GM23338 (cell line): ENCODE results near the gene KRTAP5-4. TPM values are rescaled to one million over a fixed set of nuclear protein-coding genes. Genes with fewer than 3 reads are reported as not detected.

Experiments
- ATAC-seq: fragments of 200-7000 bp; cut with Tn5 transposase; 3 replicates; pipeline ENCODE4 v1.9.1; 2020
- DNase-seq: peaks from one replicate; pipeline ENCODE4 v3.0.0-alpha.2; 2015; ENCODE audit warnings: low spot score
- H2AFZ ChIP-seq: fragments of 200-600 bp; sonication (generic); 2 replicates; pipeline ENCODE4 v1.8.0; 2016; ENCODE audit warnings: antibody characterized with exemption, mild to moderate bottlenecking, moderate library complexity
- H3F3A ChIP-seq: fragments of 200-600 bp; sonication (generic); replicated peaks from 2 replicates; pipeline ENCODE4 v1.8.0; 2017; ENCODE audit warnings: antibody characterized with exemption, mixed run types, low read depth
- H3K27ac ChIP-seq: fragments of 200-600 bp; sonication (generic); 2 replicates; pipeline ENCODE4 v1.6.1; 2016; ENCODE audit warnings: low read depth
- H3K27me3 ChIP-seq: fragments of 200-600 bp; sonication (generic); 2 replicates; pipeline ENCODE4 v1.8.0; 2016; ENCODE audit warnings: mild to moderate bottlenecking, mixed run types, moderate library complexity; ENCODE audit not compliant: insufficient read depth
- H3K36me3 ChIP-seq: fragments of 200-600 bp; sonication (generic); 2 replicates; pipeline ENCODE4 v1.8.0; 2016; ENCODE audit warnings: mild to moderate bottlenecking; ENCODE audit not compliant: insufficient read depth
- H3K4me1 ChIP-seq: fragments of 200-600 bp; sonication (generic); 2 replicates; pipeline ENCODE4 v1.8.0; 2016; ENCODE audit warnings: mild to moderate bottlenecking, moderate library complexity; ENCODE audit not compliant: insufficient read depth
- H3K4me2 ChIP-seq: fragments of 200-600 bp; sonication (generic); 2 replicates; pipeline ENCODE4 v1.7.1; 2017; ENCODE audit warnings: mixed run types
- H3K4me3 ChIP-seq: fragments of 200-600 bp; sonication (generic); 2 replicates; pipeline ENCODE4 v1.6.1; 2016; ENCODE audit warnings: mixed run types
- H3K79me2 ChIP-seq: fragments of 200-600 bp; sonication (generic); replicated peaks from 2 replicates; pipeline ENCODE4 v1.8.0; 2017; ENCODE audit warnings: mild to moderate bottlenecking; ENCODE audit not compliant: insufficient read depth
- H3K9me2 ChIP-seq: fragments of 200-600 bp; sonication (generic); 2 replicates; pipeline ENCODE4 v1.8.0; 2017; ENCODE audit not compliant: insufficient read depth
- H4K20me1 ChIP-seq: fragments of 200-600 bp; sonication (generic); replicated peaks from 2 replicates; pipeline ENCODE4 v1.8.0; 2017; ENCODE audit warnings: mild to moderate bottlenecking; ENCODE audit not compliant: insufficient read depth
- H3K27ac Mint-ChIP-seq: 2 replicates; pipeline ENCODE4 v1.8.0; 2020; ENCODE audit warnings: inconsistent platforms, mild to moderate bottlenecking, moderate library complexity, mixed read lengths
- H3K27me3 Mint-ChIP-seq: 3 replicates; pipeline ENCODE4 v1.8.0; 2022; ENCODE audit warnings: low read depth, mild to moderate bottlenecking, moderate library complexity, mixed read lengths, inconsistent platforms; ENCODE audit not compliant: insufficient read depth, poor library complexity
- H3K36me3 Mint-ChIP-seq: 3 replicates; pipeline ENCODE4 v1.8.0; 2021; ENCODE audit warnings: low read depth, mild to moderate bottlenecking, inconsistent platforms, moderate library complexity, mixed read lengths
- H3K4me1 Mint-ChIP-seq: 3 replicates; pipeline ENCODE4 v1.8.0; 2020; ENCODE audit warnings: mild to moderate bottlenecking, inconsistent platforms, mixed read lengths
- H3K4me3 Mint-ChIP-seq: 3 replicates; pipeline ENCODE4 v1.8.0; 2021; ENCODE audit warnings: moderate library complexity, mild to moderate bottlenecking, inconsistent platforms, mixed read lengths
- H3K9me3 Mint-ChIP-seq: 3 replicates; pipeline ENCODE4 v1.8.0; 2020; ENCODE audit warnings: moderate library complexity, mild to moderate bottlenecking, inconsistent platforms, mixed read lengths
- CREB1 ChIP-seq: fragments of 250-450 bp; sonication (Bioruptor Pico); IDR thresholded peaks from 2 replicates; pipeline ENCODE4 v1.5.0; 2020; ENCODE audit warnings: low read depth, mild to moderate bottlenecking, moderate library complexity
- EZH2 ChIP-seq: fragments of 200-600 bp; sonication (generic); IDR thresholded peaks from one replicate; pipeline ENCODE4 v1.8.0; 2017; ENCODE audit warnings: antibody characterized with exemption, mild to moderate bottlenecking, low read depth; ENCODE audit not compliant: unreplicated experiment
- EZH2phosphoT487 ChIP-seq: fragments of 200-600 bp; sonication (generic); IDR thresholded peaks from one replicate; pipeline ENCODE4 v1.8.1; 2018; ENCODE audit warnings: antibody characterized with exemption; ENCODE audit not compliant: unreplicated experiment
- JUNB ChIP-seq: IDR thresholded peaks from one replicate; pipeline ENCODE4 v1.6.1; 2016; ENCODE audit warnings: antibody characterized with exemption; ENCODE audit not compliant: unreplicated experiment
- NANOG ChIP-seq: IDR thresholded peaks from 2 replicates; pipeline ENCODE4 v1.6.1; 2016; ENCODE audit warnings: antibody characterized with exemption, borderline replicate concordance
- POLR2AphosphoS5 ChIP-seq: IDR thresholded peaks from 2 replicates; pipeline ENCODE4 v1.6.1; 2016; ENCODE audit warnings: antibody characterized with exemption, low read depth
- polyA plus RNA-seq: library from polyadenylated mRNA; unstranded; fragments of >200 nt; fragmentation: Nextera tagmentation; extraction: Ambion mirVana; gene quantifications from 2 replicates; pipeline ENCODE4 v1.2.1, GENCODE V29; 2016
- total RNA-seq: library from RNA; depleted of rRNA; stranded (reverse); fragments of >200 nt; shearing (Covaris generic); gene quantifications from 2 replicates; pipeline ENCODE4 v1.2.3, GENCODE V29; 2014
- TF ChIP-seq, protein P1 (sequence below): IDR thresholded peaks from 2 replicates; pipeline ENCODE4 v1.6.1; 2016; ENCODE audit warnings: antibody characterized with exemption
- TF ChIP-seq, protein P2 (sequence below): fragments of 250-450 bp; sonication (Bioruptor Pico); IDR thresholded peaks from 2 replicates; pipeline ENCODE4 v1.5.0; 2020; ENCODE audit warnings: mild to moderate bottlenecking, moderate library complexity
- TF ChIP-seq, protein P3 (sequence below), 2 experiments: fragments of 200-600 bp in 1 of 2; sonication (generic) in 1 of 2; conservative IDR thresholded peaks; 2 replicates each; pipeline versions ENCODE4 v1.5.1 to v1.6.1; 2016 to 2017; ENCODE audit warnings: antibody characterized with exemption in 2 of 2, low read depth in 2 of 2, mild to moderate bottlenecking in 2 of 2, moderate library complexity in 1 of 2

KRTAP5-4 gene
- total and polyA plus RNA-seq, 2 experiments from 2014 or later = not detected

DNA sequence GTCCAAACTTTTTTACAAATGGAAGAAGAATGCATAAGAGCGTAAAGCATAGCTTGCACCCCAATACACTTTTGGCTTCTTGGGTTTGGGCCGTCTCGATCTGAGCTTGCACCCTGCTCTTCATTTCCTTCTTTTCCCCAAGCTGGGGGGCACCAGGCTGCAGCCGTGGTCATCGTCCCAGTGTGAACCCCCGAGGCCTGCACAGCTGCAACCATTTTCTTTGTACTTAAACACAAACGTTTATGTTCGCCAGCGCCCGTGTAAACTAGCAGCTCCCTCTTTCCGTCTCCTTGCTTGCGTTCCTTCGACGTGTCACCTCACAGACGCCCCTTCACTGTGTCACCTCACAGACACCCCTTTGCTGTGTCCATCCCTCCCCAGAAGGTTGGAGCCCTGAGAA lies 17.7 kb upstream of the KRTAP5-4 start:
- Histone ChIP-seq H3K4me3 (no peak overlapping the region), H3F3A (no peaks in the 10 kb centered on the region), H3K36me3 (no peaks in the 10 kb centered on the region), H3K27ac (no peak overlapping the region), H3K4me2 (no peak overlapping the region), H2AFZ (peak overlapping the region; percentile 86; the same call in 1 of the 2 replicates), H3K27me3 (no peaks in the 10 kb centered on the region), H3K4me1 (no peaks in the 10 kb centered on the region), H4K20me1 (no peaks in the 10 kb centered on the region), H3K9me2 (no peaks in the 10 kb centered on the region), H3K79me2 (no peaks in the 10 kb centered on the region)
- peaks cover 5% of the 10 kb centered on the region; the same call in 2 of the 3 replicates for H3K4me1 Mint-ChIP-seq
- H3K27ac Mint-ChIP-seq = no peak overlapping the region
- H3K27me3 Mint-ChIP-seq = peaks cover 13% of the 10 kb centered on the region
- peak; percentile 9; the same call in 2 of the 3 replicates for ATAC-seq
- no peak overlapping the region for H3K4me3 Mint-ChIP-seq
- DNase-seq = no peak
- H3K9me3 Mint-ChIP-seq = no peaks in the 10 kb centered on the region
- TF ChIP-seq NANOG (no peak), EZH2 (no peak)
- H3K36me3 Mint-ChIP-seq = no peaks in the 10 kb centered on the region

DNA sequence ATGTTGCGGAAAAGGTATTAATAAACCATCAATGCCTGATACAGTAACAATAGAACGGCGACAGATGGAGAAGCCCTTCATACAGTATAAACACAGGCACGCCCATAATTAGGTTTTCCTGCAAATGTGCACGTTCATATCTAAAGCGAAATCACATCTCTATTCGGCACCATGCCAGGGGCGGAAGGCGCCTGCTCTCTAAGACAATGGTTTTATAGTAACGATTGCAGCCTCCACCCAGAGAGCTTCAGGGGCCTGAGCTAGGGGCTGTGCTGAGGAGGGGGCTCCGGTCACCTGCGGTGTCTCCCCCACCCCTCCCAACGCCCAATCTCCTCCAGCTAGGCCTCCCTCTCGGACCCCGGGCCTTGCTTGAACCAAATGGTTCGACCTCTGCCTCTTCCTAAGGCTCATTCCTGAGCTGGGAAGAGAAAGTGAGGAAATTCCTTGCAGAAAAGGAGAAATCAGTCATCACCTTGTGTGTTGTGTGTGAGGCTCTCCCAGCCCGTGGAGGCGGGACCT lies 17.2 kb upstream of the KRTAP5-4 start:
- Mint-ChIP-seq H3K27me3 (peaks cover 13% of the 10 kb centered on the region), H3K36me3 (no peaks in the 10 kb centered on the region), H3K9me3 (no peaks in the 10 kb centered on the region), H3K4me1 (peaks cover 5% of the 10 kb centered on the region; the same call in 2 of the 3 replicates), H3K4me3 (no peak overlapping the region), H3K27ac (no peak overlapping the region)
- Histone ChIP-seq H3K36me3 (no peaks in the 10 kb centered on the region), H3K27ac (no peak overlapping the region), H3K4me3 (no peak overlapping the region), H3K4me1 (no peaks in the 10 kb centered on the region), H3K27me3 (no peaks in the 10 kb centered on the region), H4K20me1 (no peaks in the 10 kb centered on the region), H3K79me2 (no peaks in the 10 kb centered on the region), H3F3A (no peaks in the 10 kb centered on the region), H2AFZ (0 out of 2 replicates have a peak overlapping the region, but pooled peaks have one; percentile 28), H3K4me2 (no peak overlapping the region), H3K9me2 (no peaks in the 10 kb centered on the region)
- DNase-seq = no peak
- no peak for ATAC-seq
- no peak for TF ChIP-seq EZH2
- TF ChIP-seq, protein P1, sequence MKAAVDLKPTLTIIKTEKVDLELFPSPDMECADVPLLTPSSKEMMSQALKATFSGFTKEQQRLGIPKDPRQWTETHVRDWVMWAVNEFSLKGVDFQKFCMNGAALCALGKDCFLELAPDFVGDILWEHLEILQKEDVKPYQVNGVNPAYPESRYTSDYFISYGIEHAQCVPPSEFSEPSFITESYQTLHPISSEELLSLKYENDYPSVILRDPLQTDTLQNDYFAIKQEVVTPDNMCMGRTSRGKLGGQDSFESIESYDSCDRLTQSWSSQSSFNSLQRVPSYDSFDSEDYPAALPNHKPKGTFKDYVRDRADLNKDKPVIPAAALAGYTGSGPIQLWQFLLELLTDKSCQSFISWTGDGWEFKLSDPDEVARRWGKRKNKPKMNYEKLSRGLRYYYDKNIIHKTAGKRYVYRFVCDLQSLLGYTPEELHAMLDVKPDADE = no peak
- TF ChIP-seq NANOG = no peak
- no peak for TF ChIP-seq CREB1 (CRISPR knock-in tag)
- TF ChIP-seq, protein P2, sequence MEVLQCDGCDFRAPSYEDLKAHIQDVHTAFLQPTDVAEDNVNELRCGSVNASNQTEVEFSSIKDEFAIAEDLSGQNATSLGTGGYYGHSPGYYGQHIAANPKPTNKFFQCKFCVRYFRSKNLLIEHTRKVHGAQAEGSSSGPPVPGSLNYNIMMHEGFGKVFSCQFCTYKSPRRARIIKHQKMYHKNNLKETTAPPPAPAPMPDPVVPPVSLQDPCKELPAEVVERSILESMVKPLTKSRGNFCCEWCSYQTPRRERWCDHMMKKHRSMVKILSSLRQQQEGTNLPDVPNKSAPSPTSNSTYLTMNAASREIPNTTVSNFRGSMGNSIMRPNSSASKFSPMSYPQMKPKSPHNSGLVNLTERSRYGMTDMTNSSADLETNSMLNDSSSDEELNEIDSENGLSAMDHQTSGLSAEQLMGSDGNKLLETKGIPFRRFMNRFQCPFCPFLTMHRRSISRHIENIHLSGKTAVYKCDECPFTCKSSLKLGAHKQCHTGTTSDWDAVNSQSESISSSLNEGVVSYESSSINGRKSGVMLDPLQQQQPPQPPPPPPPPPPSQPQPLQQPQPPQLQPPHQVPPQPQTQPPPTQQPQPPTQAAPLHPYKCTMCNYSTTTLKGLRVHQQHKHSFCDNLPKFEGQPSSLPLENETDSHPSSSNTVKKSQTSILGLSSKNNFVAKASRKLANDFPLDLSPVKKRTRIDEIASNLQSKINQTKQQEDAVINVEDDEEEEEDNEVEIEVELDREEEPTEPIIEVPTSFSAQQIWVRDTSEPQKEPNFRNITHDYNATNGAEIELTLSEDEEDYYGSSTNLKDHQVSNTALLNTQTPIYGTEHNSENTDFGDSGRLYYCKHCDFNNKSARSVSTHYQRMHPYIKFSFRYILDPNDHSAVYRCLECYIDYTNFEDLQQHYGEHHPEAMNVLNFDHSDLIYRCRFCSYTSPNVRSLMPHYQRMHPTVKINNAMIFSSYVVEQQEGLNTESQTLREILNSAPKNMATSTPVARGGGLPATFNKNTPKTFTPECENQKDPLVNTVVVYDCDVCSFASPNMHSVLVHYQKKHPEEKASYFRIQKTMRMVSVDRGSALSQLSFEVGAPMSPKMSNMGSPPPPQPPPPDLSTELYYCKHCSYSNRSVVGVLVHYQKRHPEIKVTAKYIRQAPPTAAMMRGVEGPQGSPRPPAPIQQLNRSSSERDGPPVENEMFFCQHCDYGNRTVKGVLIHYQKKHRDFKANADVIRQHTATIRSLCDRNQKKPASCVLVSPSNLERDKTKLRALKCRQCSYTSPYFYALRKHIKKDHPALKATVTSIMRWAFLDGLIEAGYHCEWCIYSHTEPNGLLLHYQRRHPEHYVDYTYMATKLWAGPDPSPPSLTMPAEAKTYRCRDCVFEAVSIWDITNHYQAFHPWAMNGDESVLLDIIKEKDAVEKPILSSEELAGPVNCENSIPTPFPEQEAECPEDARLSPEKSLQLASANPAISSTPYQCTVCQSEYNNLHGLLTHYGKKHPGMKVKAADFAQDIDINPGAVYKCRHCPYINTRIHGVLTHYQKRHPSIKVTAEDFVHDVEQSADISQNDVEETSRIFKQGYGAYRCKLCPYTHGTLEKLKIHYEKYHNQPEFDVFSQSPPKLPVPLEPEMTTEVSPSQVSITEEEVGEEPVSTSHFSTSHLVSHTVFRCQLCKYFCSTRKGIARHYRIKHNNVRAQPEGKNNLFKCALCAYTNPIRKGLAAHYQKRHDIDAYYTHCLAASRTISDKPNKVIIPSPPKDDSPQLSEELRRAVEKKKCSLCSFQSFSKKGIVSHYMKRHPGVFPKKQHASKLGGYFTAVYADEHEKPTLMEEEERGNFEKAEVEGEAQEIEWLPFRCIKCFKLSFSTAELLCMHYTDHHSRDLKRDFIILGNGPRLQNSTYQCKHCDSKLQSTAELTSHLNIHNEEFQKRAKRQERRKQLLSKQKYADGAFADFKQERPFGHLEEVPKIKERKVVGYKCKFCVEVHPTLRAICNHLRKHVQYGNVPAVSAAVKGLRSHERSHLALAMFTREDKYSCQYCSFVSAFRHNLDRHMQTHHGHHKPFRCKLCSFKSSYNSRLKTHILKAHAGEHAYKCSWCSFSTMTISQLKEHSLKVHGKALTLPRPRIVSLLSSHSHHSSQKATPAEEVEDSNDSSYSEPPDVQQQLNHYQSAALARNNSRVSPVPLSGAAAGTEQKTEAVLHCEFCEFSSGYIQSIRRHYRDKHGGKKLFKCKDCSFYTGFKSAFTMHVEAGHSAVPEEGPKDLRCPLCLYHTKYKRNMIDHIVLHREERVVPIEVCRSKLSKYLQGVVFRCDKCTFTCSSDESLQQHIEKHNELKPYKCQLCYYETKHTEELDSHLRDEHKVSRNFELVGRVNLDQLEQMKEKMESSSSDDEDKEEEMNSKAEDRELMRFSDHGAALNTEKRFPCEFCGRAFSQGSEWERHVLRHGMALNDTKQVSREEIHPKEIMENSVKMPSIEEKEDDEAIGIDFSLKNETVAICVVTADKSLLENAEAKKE (CRISPR knock-in tag) = no peak
- TF ChIP-seq EZH2phosphoT487 = no peak
- no peak for TF ChIP-seq JUNB
- no peak for TF ChIP-seq POLR2AphosphoS5
- TF ChIP-seq, protein P3, sequence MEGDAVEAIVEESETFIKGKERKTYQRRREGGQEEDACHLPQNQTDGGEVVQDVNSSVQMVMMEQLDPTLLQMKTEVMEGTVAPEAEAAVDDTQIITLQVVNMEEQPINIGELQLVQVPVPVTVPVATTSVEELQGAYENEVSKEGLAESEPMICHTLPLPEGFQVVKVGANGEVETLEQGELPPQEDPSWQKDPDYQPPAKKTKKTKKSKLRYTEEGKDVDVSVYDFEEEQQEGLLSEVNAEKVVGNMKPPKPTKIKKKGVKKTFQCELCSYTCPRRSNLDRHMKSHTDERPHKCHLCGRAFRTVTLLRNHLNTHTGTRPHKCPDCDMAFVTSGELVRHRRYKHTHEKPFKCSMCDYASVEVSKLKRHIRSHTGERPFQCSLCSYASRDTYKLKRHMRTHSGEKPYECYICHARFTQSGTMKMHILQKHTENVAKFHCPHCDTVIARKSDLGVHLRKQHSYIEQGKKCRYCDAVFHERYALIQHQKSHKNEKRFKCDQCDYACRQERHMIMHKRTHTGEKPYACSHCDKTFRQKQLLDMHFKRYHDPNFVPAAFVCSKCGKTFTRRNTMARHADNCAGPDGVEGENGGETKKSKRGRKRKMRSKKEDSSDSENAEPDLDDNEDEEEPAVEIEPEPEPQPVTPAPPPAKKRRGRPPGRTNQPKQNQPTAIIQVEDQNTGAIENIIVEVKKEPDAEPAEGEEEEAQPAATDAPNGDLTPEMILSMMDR (conservative IDR thresholded peaks at IDR 0.05; ENCODE audit: low read depth in 2 of 2) = no peak
